Right lobe of liver (tissue), 6 donors: ENCODE results near the gene PRPF31. TPM values are rescaled to one million over a fixed set of nuclear protein-coding genes. Genes with fewer than 3 reads are reported as not detected.

ENCODE experiments used
- ATAC-seq, 4 donors: fragments of 200-7000 bp; cut with Tn5 transposase; one replicate each; pipeline ENCODE4 v1.9.1; 2020; ENCODE audit warnings: mild to moderate bottlenecking in 4 of 4, moderate library complexity in 4 of 4
- DNase-seq, 3 donors: peaks; one replicate each; pipeline ENCODE4 v3.0.0-alpha.2; 2020
- H3K27ac ChIP-seq, 3 donors: fragments of 200-600 bp; one replicate each; pipeline ENCODE4 v1.8.0; 2022
- H3K27me3 ChIP-seq, 2 donors: fragments of 200-600 bp; one replicate each; pipeline ENCODE4 v1.8.0; 2022
- H3K36me3 ChIP-seq, 4 donors: fragments of 200-600 bp; sonication (generic) in 1 of 4; one replicate each; pipeline versions ENCODE4 v1.5.1 to v1.8.0; 2017 to 2022; ENCODE audit warnings: control low read depth in 1 of 4
- H3K4me1 ChIP-seq, 4 donors: fragments of 200-600 bp; sonication (generic) in 1 of 4; one replicate each; pipeline versions ENCODE4 v1.5.1 to v1.8.0; 2017 to 2022; ENCODE audit warnings: control low read depth in 1 of 4
- H3K4me3 ChIP-seq, 3 donors: fragments of 200-600 bp; one replicate each; pipeline ENCODE4 v1.8.0; 2022
- H3K9me3 ChIP-seq, 4 donors: fragments of 200-600 bp; sonication (generic) in 1 of 4; one replicate each; pipeline versions ENCODE4 v1.5.1 to v1.8.0; 2017 to 2022; ENCODE audit warnings: control low read depth in 1 of 4
- CTCF ChIP-seq, 4 donors: fragments of 200-600 bp in 3 of 4; fragments of 450-650 bp in 1 of 4; IDR thresholded peaks; one replicate each; pipeline versions ENCODE4 v1.5.1 to v1.8.0; 2016 to 2022; ENCODE audit warnings: antibody characterized with exemption in 4 of 4, mild to moderate bottlenecking in 2 of 4
- POLR2A ChIP-seq: fragments of 450-650 bp; IDR thresholded peaks from one replicate; pipeline ENCODE4 v1.6.1; 2017; ENCODE audit warnings: antibody characterized with exemption, mild to moderate bottlenecking
- WGBS: methylation state at CpG from one replicate; pipeline ENCODE4 v1.1.6; 2018; ENCODE audit warnings: low coverage, low lambda C conversion rate; ENCODE audit not compliant: insufficient coverage; ENCODE audit errors: missing lambda C conversion rate; 5-methylcytosine and 5-hydroxymethylcytosine counted together
- intact Hi-C, 2 donors: fragments of 100-400 bp; cut with DNase I; formaldehyde crosslinking; loops; one replicate each; pipeline versions ENCODE4 v1.11.2 to v1.14.1; 2022
- total RNA-seq, 6 experiments: library from RNA; depleted of rRNA in 2 of 6; stranded (reverse); fragments of >200 nt in 2 of 6; fragmentation: NEBNext Ultra II Directional in 3 of 6; extraction: Animal tissue kit (Norgen Biotek cat#: 25700) in 3 of 6; gene quantifications; one replicate each; pipeline versions ENCODE4 v1.1.0 to v1.2.4, GENCODE V29; 2016 to 2023
- donor health status: DM: no; HTN: yes; CAD: no.
- donor health status: DM: no; HTN: no; CAD: no.
- donor health status: DM: no; HTN: no; CAD: no.
- donor health status: DM: no; HTN: yes; CAD: no.
- donor health status: DM: no; HTN: yes; CAD: no.

PRPF31 gene
- total RNA-seq, 6 experiments from 2014 or later = 22.1 to 34.9 (median 27.9) TPM

DNA sequence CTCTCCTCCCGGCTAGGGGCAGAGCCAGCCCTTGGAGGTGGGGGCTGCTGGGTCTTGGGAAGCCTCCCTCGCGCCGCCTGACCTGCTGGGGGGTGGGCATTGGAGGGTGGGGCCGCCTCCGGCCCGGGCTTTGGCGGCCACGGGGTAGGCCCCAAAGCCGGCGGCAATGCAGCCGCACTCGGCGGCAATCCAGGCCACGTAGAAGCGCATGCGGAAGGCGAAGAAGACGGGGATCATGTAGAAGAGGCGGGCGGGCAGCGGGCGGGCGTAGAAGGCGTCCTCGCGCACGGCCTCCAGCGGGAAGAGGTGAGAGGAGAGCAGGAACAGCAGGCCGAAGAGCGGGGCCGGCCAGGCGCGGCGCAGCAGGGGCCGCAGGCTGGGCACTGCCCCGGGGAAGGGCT is 65.1 kb downstream of the PRPF31 start:
- Histone ChIP-seq H3K4me3 (no peak overlapping the region), H3K27ac (no peak overlapping the region), H3K36me3 (no peaks in the 10 kb centered on the region), H3K9me3 (no peaks in the 10 kb centered on the region), H3K27me3 (no peaks in the 10 kb centered on the region), H3K4me1 (no peaks in the 10 kb centered on the region)
- ATAC-seq (peak in 1 of 4 donors; percentile 14), DNase-seq (no peak)
- 97% methylated on average over 19 of the region's 37 CpGs for WGBS
- TF ChIP-seq CTCF (IDR thresholded peaks at IDR 0.05) (no peak), POLR2A (no peak)
- intact Hi-C loops = no loop called here

Other genes starting within 250 kb of the PRPF31 start
- gene MYADM, start 247.9 kb upstream of the PRPF31 start, total RNA-seq = 10 to 100 TPM; 15.4 to 38.3 (median 20.9) TPM
- gene PRKCG, start 233.6 kb upstream of the PRPF31 start, total RNA-seq = not detected
- gene CACNG7, start 206.5 kb upstream of the PRPF31 start, total RNA-seq = not detected
- under 1 TPM in 1 of 6 experiments, not detected in 5; 0.02 TPM for gene CACNG8, start 152.8 kb upstream of the PRPF31 start, total RNA-seq
- gene CACNG6, start 124.1 kb upstream of the PRPF31 start, total RNA-seq = not detected
- gene VSTM1, start 51.9 kb upstream of the PRPF31 start, total RNA-seq = under 1 TPM in 1 of 6 experiments, not detected in 5; 0.37 TPM
- not detected for gene TARM1, start 34.4 kb upstream of the PRPF31 start, total RNA-seq
- gene OSCAR, start 15.0 kb upstream of the PRPF31 start, total RNA-seq = 1 to 10 TPM in 3 of 6 experiments, under 1 TPM in 3; 0.53 to 2.6 (median 1.0) TPM
- 10 to 100 TPM; 29.2 to 77.3 (median 70.1) TPM for gene NDUFA3, start 12.9 kb upstream of the PRPF31 start, total RNA-seq
- gene TFPT, start 97 bp upstream of the PRPF31 start, total RNA-seq = 1 to 10 TPM; 3.5 to 8.2 (median 5.7) TPM
- 10 to 100 TPM in 5 of 6 experiments, 1 to 10 TPM in 1; 7.1 to 21.6 (median 15.5) TPM for gene CNOT3, start 22.0 kb downstream of the PRPF31 start, total RNA-seq
- gene LENG1, start 44.0 kb downstream of the PRPF31 start, total RNA-seq = 1 to 10 TPM; 1.2 to 3.5 (median 3.2) TPM
- 1 to 10 TPM in 3 of 6 experiments, under 1 TPM in 3; 0.18 to 2.4 (median 1.1) TPM for gene TMC4, start 57.4 kb downstream of the PRPF31 start, total RNA-seq
- 10 to 100 TPM; 26.6 to 57.7 (median 32.9) TPM for gene MBOAT7, start 73.8 kb downstream of the PRPF31 start, total RNA-seq
- 10 to 100 TPM; 11.8 to 31.9 (median 17.9) TPM for gene TSEN34, start 75.6 kb downstream of the PRPF31 start, total RNA-seq
- 100 to 1,000 TPM; 399 to 706 (median 486) TPM for gene RPS9, start 85.1 kb downstream of the PRPF31 start, total RNA-seq
- 1 to 10 TPM; 1.3 to 8.7 (median 6.2) TPM for gene LILRB3, start 107.3 kb downstream of the PRPF31 start, total RNA-seq
- gene LILRA6, start 127.0 kb downstream of the PRPF31 start, total RNA-seq = 1 to 10 TPM in 3 of 6 experiments, under 1 TPM in 3; 0.61 to 4.9 (median 0.98) TPM
- gene LILRB5, start 141.5 kb downstream of the PRPF31 start, total RNA-seq = 10 to 100 TPM in 2 of 6 experiments, 1 to 10 TPM in 4; 2.7 to 19.7 (median 8.4) TPM
- 1 to 10 TPM; 1.6 to 9.8 (median 3.0) TPM for gene LILRB2, start 165.4 kb downstream of the PRPF31 start, total RNA-seq
- gene LILRA5, start 197.4 kb downstream of the PRPF31 start, total RNA-seq = 1 to 10 TPM in 5 of 6 experiments, under 1 TPM in 1; 0.98 to 4.3 (median 1.9) TPM
- gene LILRA4, start 223.4 kb downstream of the PRPF31 start, total RNA-seq = 1 to 10 TPM in 1 of 6 experiments, under 1 TPM in 2, not detected in 3; 0.12 to 1.2 (median 0.78) TPM
- 10 to 100 TPM in 2 of 6 experiments, 1 to 10 TPM in 4; 2.9 to 15.3 (median 4.9) TPM for gene LAIR1, start 249.2 kb downstream of the PRPF31 start, total RNA-seq